Stimulated activated CD4-positive, alpha-beta T cell treated with anti-CD3 and anti-CD28 coated beads, Interleukin-12 subunit alpha, Interleukin-12 subunit beta, amount 100 ng/mL, for 24 hours (primary cell): ENCODE measurements around the gene GTSE1.

Experiments used
- DNase-seq, 2 experiments: peaks; one replicate each; pipeline ENCODE4 v3.0.0-alpha.2; 2020; ENCODE audit warnings: low read depth in 2 of 2

Gene GTSE1

DNA sequence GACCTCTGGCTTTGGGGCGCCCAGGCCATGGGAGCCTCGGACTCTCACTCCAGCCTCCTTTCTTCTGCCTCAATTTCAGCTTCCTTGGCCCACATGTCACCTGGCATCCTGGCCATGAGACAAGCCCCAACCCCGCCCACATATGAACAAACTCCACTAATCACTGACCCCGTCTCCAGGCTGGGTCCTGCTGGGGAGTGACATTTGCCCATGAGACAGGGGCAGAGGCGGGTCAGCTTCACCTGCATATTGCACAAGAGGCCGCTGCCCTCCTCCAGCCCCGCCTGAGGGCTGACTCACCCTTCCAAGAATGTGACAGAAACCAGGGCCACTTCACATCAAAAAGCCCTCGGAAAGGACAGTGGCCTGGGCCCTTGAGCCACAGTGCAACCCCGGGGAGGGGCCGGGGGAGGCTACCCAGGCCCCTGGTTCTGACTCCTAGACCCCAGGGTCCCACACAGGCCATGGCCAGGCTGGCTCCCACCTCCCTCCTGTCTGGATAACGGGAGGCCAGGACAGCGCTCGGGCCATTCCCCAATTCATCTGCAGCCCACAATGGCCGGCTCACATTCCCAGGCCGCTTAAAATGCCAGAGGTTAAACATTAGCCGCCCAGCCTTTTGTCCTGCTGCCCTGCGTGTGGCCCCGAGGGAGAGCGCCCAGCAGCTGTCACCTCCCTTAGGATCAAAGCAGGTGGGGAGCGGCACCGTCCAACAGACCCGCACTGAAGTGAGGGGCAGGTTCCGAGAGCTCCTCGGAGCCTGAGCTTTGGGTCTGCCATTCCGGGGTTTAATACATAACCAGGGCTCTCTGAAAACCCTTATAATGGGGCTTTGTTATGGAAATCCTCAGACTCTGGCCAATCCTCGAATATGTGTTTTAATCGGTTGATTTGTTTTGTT is 81.1 kb downstream of the GTSE1 start:
- no peak for DNase-seq

DNA sequence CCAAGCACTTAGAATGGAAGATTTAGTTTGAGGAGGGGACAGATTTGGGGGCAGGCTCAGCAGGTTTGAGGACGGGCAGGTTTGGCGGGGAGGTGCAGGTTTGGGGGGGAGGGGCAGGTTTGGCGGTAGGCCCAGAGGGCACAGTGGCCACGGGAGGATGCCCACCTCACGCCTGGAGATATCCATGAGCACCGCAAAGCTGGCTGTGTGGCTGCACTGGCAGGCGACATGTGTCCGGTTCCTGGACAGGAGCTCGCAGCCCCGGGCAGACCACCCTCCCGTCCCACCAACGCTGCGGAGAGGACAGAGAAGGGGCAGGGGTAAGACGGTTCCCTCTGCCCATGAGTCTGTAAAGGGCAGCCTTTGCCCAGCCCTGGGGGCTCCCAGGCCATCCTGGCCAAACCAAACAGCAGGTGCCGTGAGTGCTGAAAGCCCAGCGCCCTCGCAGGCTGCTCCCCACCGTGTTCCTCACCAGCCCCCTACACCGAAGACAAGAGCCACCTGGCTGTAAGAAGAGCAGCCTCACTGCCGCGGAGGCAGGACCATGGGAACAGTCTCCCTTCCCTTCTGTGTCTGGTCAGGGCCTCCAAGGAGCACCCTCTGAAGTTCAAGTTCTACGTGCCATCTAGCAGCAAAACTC is 81.9 kb downstream of the GTSE1 start:
- no peak for DNase-seq

GRCh38 chr22:46379066-46379930 is 82.6 kb downstream of the GTSE1 start:
- DNase-seq: no peak

- no peak for DNase-seq
Observed at GRCh38 chr22:46380069-46380468, 83.4 kb downstream of the GTSE1 start.
